Left cardiac atrium (tissue), 4 donors: ENCODE data around the gene GNB3. TPM values are rescaled to one million over a fixed set of nuclear protein-coding genes. Genes with fewer than 3 reads are reported as not detected.
"Not testable (repeated sequence)": the region's sequence is repeated elsewhere in the genome, so short reads cannot be mapped to it uniquely, and the experiment has no call there.

Source experiments
- ATAC-seq, 2 donors: fragments of 200-7000 bp; cut with Tn5 transposase; one replicate each; pipeline ENCODE4 v1.9.1; 2020; ENCODE audit warnings: mild to moderate bottlenecking in 2 of 2, moderate library complexity in 2 of 2
- DNase-seq: peaks from one replicate; pipeline ENCODE4 v3.0.0-alpha.2; 2020
- intact Hi-C, 2 donors: fragments of 100-400 bp; cut with DNase I; formaldehyde crosslinking; loops; one replicate each; pipeline versions ENCODE4 v1.14.1 to v1.15.1; 2022 to 2023
- total RNA-seq, 2 donors: library from RNA; stranded (reverse); fragmentation: NEBNext Ultra II Directional; extraction: Animal tissue kit (Norgen Biotek cat#: 25700); gene quantifications; one replicate each; pipeline ENCODE4 v1.2.1, GENCODE V29; 2021
- donor health status: DM: no; HTN: yes; CAD: no.
- donor health status: DM: no; HTN: yes; CAD: no; lungs with severe emphysema.
- donor health status: DM: yes; HTN: yes; CAD: no.
- donor health status: Dilated cardiomyopathy.

The GNB3 gene
- total RNA-seq, 2 donors from 2014 or later = 2.3 to 5.8 TPM

- DNase-seq (peak; percentile 99), ATAC-seq (peak; percentile 91 to 93)
- intact Hi-C loops = no loop called here
Measured at GRCh38 chr12:6851921-6852650, 11.4 kb downstream of the GNB3 start, which contains the start of gene USP5. Gene USP5, plus strand, starts transcription at chr12:6852150. Its CDS starts 30 bp downstream, at chr12:6852180.

- intact Hi-C loops = no loop called here
- ATAC-seq (peak in 1 of 2 donors; percentile 0), DNase-seq (peak; percentile 56)
Measured at GRCh38 chr12:6852651-6853354, 12.1 kb downstream of the GNB3 start.

- ATAC-seq = no peak
- DNase-seq = no peak
- intact Hi-C loops = no loop called here
Measured at GRCh38 chr12:6853626-6854025, 12.9 kb downstream of the GNB3 start.

- intact Hi-C loops = no loop called here
- ATAC-seq = no peak
- DNase-seq = no peak
Measured at GRCh38 chr12:6854036-6854435, 13.3 kb downstream of the GNB3 start.

GRCh38 chr12:6855322-6855721, 14.6 kb downstream of the GNB3 start:
- ATAC-seq = no peak
- intact Hi-C loops = no loop called here
- DNase-seq = no peak

- no peak for DNase-seq
- intact Hi-C loops = no loop called here
- no peak for ATAC-seq
Measured at GRCh38 chr12:6858799-6859198, 18.1 kb downstream of the GNB3 start.

GRCh38 chr12:6860116-6860515, 19.4 kb downstream of the GNB3 start:
- no peak for DNase-seq

GRCh38 chr12:6860942-6861341, 20.2 kb downstream of the GNB3 start:
- ATAC-seq (no peak), DNase-seq (no peak)
- intact Hi-C loops = no loop called here

More at GRCh38 chr12:6860116-6860515, 19.4 kb downstream of the GNB3 start:
- ATAC-seq = no peak
- intact Hi-C loops = no loop called here

GRCh38 chr12:6861391-6861790, 20.7 kb downstream of the GNB3 start:
- DNase-seq (no peak), ATAC-seq (no peak)
- intact Hi-C loops = no loop called here

- no peak for ATAC-seq
Measured at GRCh38 chr12:6863033-6863432, 22.3 kb downstream of the GNB3 start.

GRCh38 chr12:6863586-6864321, 23.0 kb downstream of the GNB3 start:
- ATAC-seq (no peak), DNase-seq (no peak)
- intact Hi-C loops = no loop called here

More at GRCh38 chr12:6863033-6863432, 22.3 kb downstream of the GNB3 start:
- no peak for DNase-seq
- intact Hi-C loops = no loop called here

GRCh38 chr12:6865307-6865706, 24.6 kb downstream of the GNB3 start:
- ATAC-seq, intact Hi-C loops: not testable (repeated sequence)

GRCh38 chr12:6866163-6866919, 25.6 kb downstream of the GNB3 start:
- DNase-seq (no peak), ATAC-seq (no peak)
- intact Hi-C loops = no loop called here

More at GRCh38 chr12:6865307-6865706, 24.6 kb downstream of the GNB3 start:
- DNase-seq = not testable (repeated sequence)

- DNase-seq = no peak
- intact Hi-C loops = no loop called here
- ATAC-seq = peak; percentile 5 to 23
Measured at GRCh38 chr12:6866920-6867412, 26.2 kb downstream of the GNB3 start.

- DNase-seq (peak; percentile 88), ATAC-seq (peak; percentile 87 to 92)
- intact Hi-C loops = no loop called here
Measured at GRCh38 chr12:6867413-6868210, 26.9 kb downstream of the GNB3 start, which contains the start of gene TPI1. Gene TPI1, plus strand, starts transcription at chr12:6867531. Its CDS starts 36 bp downstream, at chr12:6867567.

GRCh38 chr12:6868211-6869048, 27.7 kb downstream of the GNB3 start:
- intact Hi-C loops = no loop called here
- ATAC-seq (peak in 1 of 2 donors; percentile 1), DNase-seq (no peak)
